ENCODE measurements around the gene POLR3C.

POLR3C gene

DNA sequence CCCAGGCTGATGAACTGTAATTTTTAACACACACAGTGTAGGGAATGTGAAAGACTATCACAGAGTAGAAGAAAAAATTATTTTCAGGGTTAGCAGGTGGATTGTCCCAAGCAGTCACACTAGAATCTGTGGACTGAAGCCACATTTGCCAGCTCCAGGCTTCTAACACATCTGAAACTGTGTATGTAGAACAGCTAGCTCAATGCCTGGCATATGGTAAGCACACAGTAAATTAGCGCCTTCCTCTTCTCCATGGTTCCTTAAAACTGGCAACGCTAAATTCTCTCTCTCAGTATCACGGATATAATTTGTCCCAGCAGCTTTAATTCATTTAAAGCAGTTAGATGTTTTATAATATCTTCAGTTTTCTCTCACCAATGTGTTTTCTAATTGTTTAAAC is 19.0 kb downstream of the POLR3C start:
- FAIRE-seq: no peak
- DNase-seq (ENCODE audit: insufficient read length, low spot score): no peak

DNA sequence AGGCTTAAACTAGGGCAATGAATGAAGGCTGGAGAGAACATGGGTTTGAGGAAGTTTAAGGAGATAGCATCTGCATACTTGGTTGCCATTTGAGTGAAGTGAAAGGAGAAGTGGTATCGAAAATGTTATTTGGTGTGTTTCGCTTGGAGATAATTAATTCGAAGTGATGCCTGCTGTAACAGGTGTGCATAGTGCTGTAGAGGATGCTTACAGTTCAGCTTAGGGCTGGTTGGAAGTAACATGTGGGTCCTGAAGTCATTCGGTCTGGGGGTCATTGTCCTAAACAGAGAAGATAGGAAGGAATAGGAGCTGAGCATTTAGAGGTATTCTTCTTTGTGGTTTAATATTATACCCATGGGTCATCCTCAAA is 21.1 kb downstream of the POLR3C start:
- FAIRE-seq: no peak
- DNase-seq (ENCODE audit: insufficient read length, low spot score): no peak
- no peak for TF ChIP-seq POLR2A (IDR thresholded peaks at IDR 0.05; ENCODE audit: low read depth, low read length)

More for the DNA sequence above, 19.0 kb downstream of the POLR3C start:
- no peak for TF ChIP-seq POLR2A (IDR thresholded peaks at IDR 0.05; ENCODE audit: low read depth, low read length)

DNA sequence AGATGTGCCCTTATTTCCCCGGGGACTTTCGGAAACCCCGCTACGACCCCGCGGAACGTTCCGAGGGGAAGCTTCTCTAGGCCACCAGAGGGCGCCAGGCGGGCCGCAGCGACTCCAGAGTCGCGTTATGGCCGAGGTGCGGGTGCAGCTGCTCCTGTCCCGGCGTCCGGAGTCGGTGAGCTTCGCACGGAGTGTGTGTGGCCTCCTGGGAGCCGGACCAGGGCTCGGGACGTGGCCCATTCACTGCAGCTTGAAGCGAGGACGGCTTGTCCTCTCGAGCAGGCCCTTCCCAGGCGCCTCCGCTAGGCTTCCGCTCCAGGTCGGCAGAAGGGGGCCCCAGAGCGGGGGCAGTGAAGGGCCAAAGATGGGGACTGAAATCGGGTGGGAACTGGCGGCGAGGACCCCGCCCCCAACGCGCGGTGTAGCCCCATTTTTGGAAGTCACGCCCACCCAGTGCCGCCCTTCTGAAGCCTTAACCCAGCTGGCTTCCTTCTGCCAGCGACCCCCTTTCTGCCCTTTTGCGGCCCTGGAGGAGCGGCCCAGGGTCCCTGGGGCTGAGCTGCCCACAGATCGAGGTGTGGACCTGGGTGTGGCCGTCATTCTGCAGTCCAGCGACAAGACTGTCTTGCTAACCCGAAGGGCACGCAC is 21.6 kb downstream of the POLR3C start, which contains the start of gene NUDT17:
Gene NUDT17 (plus strand): TSS at position 117 of the 648 bp plus-strand sequence. CDS start 11 bp downstream, at position 128.
- no peak for FAIRE-seq
- peak; percentile 82 for DNase-seq (ENCODE audit: insufficient read length, low spot score)
- TF ChIP-seq POLR2A (IDR thresholded peaks at IDR 0.05; ENCODE audit: low read depth, low read length): peak; percentile 20; the same call in 1 of the 2 replicates

DNA sequence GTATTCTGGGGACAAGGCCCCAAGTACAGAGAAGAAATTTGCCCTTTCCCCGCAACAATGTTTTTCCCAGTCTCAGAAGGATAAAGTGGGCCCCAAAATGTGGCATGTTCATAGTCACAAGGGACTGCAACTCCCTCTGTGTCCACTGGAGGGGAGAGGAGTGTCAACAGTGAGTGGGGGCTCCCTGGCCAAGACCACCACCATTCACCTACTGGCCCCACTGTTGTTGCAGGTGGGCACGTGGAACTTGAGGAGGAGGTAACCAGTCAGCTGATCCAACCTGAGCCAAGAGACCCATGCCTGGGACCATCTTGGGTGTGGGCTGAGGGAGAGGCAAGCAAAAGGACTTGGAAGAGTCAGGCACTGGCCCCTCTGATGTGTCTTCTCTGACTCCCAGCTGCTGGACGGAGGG is 22.2 kb downstream of the POLR3C start:
- TF ChIP-seq POLR2A (IDR thresholded peaks at IDR 0.05; ENCODE audit: low read depth, low read length): no peak
- FAIRE-seq: no peak
- DNase-seq (ENCODE audit: insufficient read length, low spot score): no peak

DNA sequence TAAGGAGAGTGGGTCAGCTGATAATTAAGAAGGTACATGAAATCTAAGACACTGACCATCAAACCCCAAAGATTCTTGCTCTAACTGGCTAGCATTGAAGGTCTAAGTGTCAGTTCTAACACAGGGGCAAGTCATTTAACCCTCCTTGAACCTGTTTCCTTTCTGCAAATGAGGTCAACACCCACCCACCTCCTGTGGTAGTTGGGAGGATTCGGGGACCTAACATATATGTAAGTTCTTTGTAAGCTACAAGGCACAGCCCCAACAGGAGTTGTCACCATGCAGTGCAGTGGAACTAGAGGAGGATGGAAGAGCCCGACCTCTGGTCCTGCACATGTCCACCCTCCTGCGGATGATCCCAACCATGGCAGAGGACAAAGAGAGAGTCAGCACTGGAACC is 23.8 kb downstream of the POLR3C start:
- DNase-seq (ENCODE audit: insufficient read length, low spot score) (no peak), FAIRE-seq (no peak)
- no peak for TF ChIP-seq POLR2A (IDR thresholded peaks at IDR 0.05; ENCODE audit: low read depth, low read length)

DNA sequence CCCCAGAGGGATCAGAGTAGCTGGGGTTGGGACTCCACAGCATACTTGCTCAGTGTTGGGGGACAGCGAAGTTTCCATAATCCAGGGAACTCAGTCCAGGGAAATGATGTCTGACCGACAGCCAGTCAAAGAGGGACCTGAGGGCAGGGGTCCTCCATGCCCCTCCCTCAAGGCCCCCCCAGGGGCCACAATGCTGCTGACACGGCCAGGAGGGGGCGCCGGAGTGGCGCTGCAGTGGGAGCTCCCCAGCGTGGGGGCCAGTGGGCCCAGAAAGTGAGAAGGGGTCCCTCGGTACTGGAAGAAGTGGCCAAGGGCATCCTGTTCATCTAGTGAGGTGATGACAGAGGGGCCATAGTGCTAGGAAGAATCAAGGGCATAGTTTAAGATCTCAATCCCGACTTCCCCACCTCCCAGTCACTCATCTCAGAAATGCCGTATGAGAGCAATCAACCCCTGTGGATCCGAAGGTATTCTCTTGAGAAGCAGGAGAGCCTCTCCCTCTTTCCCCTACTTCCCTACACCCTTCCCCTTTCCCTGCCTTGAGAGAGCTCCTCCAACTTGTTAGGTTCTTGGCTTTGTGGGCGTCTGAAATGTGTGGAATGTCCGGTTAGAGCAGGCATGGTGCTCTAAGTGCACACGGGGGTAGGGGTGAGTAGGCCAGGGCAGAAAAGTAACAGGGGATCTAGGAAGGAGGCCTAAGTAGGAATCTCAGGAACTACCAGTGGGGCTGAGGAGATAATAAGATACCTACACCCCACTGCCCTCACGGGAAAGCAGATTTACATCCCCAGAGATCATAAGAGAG is 25.6 kb downstream of the POLR3C start:
- DNase-seq (ENCODE audit: insufficient read length, low spot score): peak; percentile 49
- FAIRE-seq: no peak
- no peak for TF ChIP-seq POLR2A (IDR thresholded peaks at IDR 0.05; ENCODE audit: low read depth, low read length)

DNA sequence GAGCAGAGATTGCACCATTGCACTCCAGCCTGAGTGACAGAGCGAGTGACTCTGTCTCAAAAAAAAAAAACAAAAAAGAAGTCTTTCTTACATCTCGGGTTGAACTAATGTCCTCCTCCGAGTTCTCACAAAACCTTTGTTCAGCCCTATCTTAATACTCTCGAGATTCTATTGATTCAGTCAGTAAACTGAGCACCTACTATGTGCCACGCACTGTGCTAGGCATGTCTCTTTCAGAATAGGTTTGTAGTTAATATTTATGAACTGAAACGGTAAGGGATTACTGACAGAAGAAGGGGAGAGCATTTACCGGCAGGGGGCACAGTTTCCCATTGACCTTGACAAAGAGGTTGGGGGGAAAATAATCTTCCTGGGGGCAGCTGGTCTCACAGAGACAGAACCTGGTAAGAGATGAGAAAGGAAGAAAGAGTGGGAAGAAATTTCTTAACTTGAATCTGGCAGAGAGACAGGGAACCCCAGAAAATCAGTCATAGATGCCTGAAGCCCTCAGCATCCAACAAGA is 31.5 kb downstream of the POLR3C start:
- FAIRE-seq: no peak
- no peak for TF ChIP-seq POLR2A (IDR thresholded peaks at IDR 0.05; ENCODE audit: low read depth, low read length)

DNA sequence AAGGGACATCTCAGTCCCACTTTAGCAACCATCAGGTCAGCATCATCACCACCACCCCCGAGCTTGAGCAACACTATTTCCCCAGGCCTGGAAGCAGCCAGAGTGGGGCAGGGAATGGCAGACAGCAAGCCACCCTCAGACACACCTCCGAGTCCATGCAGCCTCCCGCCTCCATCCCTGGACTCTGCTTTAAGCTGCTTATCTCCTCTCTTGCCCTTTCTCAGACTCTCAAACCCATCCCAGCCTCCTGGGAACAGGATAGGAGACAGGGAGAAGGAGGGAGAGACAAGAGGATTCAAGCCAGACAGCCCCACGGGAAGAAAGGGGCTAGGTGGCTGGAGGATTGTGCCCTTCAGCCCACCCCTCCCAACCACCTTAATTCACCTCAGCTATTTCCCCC is 33.2 kb downstream of the POLR3C start:
- no peak for DNase-seq (ENCODE audit: insufficient read length, low spot score)
- TF ChIP-seq POLR2A (IDR thresholded peaks at IDR 0.05; ENCODE audit: low read depth, low read length): no peak
- FAIRE-seq: no peak

More for the DNA sequence above, 31.5 kb downstream of the POLR3C start:
- no peak for DNase-seq (ENCODE audit: insufficient read length, low spot score)

DNA sequence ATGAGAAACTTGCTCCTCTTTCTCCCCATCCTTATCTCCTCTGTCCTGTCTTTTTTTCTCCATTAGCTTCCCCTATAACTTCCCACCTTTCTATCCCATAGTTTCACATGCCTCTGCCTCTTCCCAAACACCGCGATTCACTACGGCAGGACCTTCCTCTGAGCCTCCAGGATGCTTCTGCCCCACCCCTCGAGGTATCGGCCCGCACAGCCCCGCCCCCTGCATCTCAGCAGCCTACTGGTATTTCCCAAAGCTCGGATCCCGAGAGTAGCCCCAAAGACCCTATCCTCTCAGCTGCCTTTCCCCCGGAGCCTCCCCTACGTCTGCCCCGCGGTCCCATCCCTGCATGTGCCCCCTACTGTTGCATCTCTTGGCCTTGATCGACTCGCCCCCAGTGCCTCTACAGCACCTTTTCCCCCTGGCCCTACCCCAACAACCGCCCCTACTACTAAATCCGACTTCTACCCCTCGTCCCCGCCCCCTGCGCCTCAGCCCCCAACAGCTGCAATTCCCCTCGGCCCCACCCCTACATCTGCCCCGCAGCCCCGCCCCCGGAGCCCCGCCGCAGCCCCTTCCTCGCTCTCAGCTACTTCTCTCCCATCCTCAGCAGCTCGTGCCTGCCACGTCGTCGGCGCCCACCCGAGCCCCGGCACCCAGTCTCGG is 34.4 kb downstream of the POLR3C start:
- DNase-seq (ENCODE audit: insufficient read length, low spot score): peak; percentile 42
- no peak for FAIRE-seq

DNA sequence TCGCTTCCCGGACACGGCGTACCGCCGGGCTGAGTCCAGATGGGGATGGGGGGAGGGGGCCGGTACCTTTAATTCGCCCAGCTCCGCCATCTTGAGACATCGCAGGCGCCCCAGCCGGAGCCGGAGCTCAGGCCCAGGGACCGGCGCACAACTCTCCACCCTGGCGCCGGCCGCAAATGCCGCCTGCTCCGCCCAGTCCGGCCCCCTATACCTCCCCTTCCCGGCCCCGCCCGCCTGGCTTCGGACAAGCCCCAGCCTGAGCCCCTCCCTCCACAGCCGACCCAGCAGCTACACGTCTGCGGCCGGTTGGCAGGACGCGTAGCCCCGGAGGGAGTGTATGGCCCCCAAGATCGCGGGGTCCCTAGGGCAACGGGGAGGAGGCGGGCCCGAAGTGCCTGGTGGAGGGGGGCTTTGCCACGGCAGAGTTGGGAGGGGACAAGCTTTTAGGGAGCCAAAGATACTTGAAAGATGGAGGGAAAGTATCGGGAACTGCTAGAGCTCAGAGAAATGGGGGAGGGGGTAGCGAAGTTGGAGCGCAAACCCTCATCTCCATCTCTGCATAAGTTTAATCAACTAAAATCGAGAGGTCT is 35.0 kb downstream of the POLR3C start, which contains the start of gene PIAS3:
Gene PIAS3 (minus strand): TSS at position 181 of the 590 bp plus-strand sequence. CDS start 91 bp downstream, at position 90.
- DNase-seq (ENCODE audit: insufficient read length, low spot score) (peak; percentile 85), FAIRE-seq (no peak)
- peak; percentile 75 for TF ChIP-seq POLR2A (IDR thresholded peaks at IDR 0.05; ENCODE audit: low read depth, low read length)

More for the DNA sequence above, 34.4 kb downstream of the POLR3C start:
- no peak for TF ChIP-seq POLR2A (IDR thresholded peaks at IDR 0.05; ENCODE audit: low read depth, low read length)

DNA sequence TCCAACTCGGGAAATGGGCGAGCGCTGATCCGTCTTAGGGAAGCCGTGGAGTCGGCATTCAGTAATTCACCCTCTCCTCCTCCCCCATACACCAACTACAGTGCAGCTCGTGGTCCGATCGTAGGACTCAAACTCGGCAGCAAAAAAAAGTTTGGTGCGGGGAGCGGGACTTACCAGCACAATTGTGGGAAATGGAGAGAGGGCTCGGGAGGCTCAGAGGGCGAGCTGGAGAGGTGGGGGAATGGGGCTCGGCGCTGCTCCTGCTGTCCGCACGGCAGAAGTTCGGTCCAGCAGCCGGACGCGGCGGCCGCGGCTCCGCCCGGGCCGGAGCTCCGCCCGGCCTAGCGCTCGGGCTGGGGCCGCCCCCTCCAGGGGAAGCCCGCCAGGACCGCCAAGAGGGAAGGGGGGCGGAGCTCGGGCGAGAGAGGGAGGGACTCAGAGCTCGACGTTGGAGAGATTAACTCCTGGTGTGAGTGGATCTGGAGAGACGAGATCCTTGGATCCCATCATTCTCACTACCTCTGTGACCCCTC is 35.6 kb downstream of the POLR3C start:
- DNase-seq (ENCODE audit: insufficient read length, low spot score) (peak; percentile 90), FAIRE-seq (no peak)
- peak; percentile 84 for TF ChIP-seq POLR2A (IDR thresholded peaks at IDR 0.05; ENCODE audit: low read depth, low read length)

DNA sequence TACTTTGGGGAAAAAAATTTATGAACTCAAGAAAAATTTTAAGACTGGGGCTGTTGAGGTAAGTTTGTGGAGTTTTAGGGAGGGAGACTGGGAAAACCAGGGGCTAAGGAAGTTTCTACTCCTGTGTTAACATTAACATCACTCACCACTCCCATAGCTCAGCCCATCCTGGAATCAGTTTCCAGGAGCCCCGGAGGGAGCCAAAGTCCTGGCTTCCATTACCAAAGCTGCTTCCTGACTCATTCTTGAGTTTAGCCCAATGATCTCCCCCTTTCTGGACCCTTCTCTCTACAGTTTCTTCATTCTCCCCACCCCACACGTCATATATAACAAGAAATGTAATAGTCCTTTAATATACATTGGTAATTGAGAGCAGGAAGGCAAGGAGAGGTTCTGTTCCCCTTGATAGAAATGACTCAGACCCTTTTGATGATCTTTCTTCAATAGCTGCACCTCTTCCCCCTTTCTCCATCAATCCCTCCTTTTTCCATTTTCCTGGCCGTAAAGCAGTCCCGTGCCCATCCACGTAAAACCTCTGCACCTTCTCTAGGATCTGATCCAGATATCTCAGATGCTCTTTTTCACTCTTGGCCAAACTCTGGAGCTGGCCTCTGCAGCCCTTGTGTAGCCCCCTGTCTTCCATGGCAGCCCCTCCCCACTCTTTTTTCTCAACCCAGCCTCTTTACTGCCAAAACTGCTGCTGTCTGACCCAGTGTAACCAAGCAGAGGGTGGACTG is 39.5 kb downstream of the POLR3C start:
- TF ChIP-seq POLR2A (IDR thresholded peaks at IDR 0.05; ENCODE audit: low read depth, low read length): no peak
- DNase-seq (ENCODE audit: insufficient read length, low spot score) (no peak), FAIRE-seq (no peak)

DNA sequence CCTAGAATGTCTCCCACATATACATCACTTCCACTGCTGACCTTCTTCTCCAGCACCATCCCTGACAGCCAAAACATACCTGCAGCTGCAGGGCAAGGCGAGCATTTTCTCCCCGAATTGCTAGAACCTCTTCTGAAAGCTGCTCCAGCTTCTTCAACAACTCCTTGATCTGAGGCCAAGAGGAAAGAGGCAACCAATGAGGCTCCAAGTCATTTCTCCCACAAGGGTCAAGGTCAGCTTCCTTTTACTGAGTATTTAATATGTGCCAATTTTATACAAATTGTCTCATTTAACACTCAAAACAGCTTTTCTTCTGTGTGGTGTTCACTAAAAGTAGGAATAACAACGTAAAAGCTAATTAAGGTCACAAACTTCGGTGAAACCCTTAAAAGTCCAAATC is 44.2 kb downstream of the POLR3C start:
- FAIRE-seq: no peak
- DNase-seq (ENCODE audit: insufficient read length, low spot score): no peak
- TF ChIP-seq POLR2A (IDR thresholded peaks at IDR 0.05; ENCODE audit: low read depth, low read length): no peak

Measured in H54 (cell line).